Hematopoietic multipotent progenitor cell treated with erythropoietin and hydrocortisone succinate and interleukin-3 and kit ligand, for 8 days (in vitro differentiated cells): ENCODE measurements around the gene TXNL1.
A peak's percentile ranks its signal among the peaks of the same experiment; 100 is the strongest.
"Not testable (repeated sequence)": the region's sequence is repeated elsewhere in the genome, so short reads cannot be mapped to it uniquely, and the experiment has no call there.

ENCODE experiments used
- DNase-seq: peaks from one replicate; pipeline ENCODE4 v3.0.0-alpha.2; 2015

The TXNL1 gene

DNA sequence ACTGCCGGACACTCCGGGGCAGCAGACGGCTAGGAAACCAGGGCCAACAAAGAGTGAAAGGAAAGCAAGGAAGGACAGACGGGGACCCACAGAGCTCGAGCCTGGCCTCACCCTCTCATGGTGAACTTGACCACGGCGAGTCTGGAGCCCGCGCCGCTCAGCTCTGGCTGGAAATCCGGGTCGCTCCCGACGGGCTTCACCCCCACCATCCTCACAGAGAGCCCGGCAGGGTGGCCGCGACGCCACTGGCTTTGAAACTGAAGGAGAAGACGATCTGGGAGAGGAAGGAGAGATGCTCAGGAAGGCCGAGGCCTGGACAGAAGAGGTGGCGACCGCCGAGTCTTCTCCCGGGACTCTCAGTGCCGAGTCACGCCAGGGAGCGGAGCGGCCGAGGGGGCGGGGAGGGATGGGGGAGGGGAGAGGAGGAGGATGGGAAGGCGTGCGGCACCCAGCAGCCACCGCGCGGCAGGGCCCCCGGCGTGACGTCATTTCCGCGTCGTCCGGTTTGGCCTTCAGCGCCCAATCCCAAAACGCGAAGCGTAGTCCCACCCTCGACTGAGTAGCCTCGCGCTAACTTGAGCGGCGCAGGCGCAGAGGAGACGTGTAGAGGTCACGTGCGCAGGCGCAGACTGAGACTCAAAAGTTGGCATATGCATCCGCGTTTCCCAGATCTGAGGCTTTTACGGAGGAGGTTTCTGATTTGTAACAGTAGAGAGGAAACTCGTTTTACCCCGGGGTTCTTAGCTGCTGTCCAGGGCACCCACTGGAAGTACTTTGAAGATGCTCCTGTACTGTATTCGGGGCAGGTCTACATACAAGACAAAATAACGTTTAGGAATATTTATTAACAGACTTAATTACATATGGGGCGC, at the start of gene TXNL1:
TSS of gene TXNL1 (minus strand) at position 361 of the 872 bp plus-strand sequence. CDS start at position 209, 152 bp downstream.
- DNase-seq, result peak; percentile 99

DNA sequence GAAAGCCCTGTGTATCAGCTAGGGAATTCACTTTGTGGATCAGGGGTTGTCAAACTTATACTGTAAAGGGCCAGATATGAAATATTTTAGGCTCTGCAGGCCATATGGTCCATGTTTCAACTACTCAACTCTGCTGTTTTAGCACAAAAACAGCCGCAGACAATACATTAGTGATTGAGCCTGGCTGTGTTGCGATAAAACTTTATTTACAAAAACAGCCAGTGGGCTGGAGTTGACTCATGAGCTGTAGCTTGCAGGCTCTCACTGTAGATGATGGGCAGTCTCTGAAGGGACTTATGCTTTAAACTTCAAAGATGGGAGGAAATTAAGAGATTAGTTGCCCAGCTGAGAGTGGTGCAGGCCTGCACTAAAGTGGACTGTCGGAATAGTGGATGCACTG, 45.9 kb upstream of the TXNL1 start:
- no peak for DNase-seq

DNA sequence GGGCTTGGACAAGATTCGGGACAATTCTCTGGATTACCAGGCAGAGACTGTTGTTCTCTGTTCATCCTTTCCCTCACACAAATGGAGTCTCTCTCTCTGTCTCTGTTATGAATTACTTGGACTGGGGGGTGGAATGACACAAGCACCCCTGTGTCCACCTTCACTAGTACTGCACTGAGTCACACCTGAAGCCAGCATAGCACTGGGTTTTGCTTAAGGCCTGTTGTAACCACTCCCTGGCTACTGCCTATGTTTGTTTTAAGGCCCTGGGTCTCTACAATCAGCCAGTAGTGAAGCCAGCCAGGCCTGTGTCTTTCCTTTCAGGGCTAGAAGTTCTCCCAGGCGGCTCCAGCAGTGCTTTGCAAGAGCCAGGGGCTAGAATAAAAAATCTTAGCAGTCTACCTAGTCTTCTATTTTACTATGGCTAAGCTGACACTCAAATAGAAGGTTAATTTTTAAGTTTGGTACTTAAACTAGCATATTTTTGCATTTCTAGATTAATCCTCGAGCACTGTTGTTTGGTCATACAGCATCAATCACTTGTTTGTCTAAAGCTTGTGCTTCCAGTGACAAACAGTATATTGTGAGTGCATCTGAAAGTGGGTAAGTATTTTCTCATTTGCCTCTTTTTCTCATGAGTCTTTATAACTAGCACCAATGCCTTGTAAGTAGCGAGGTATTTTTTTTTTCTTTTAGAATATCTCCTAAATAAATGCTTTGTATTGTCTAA, 40.6 kb upstream of the TXNL1 start:
- no peak for DNase-seq

- no peak for DNase-seq
Measured at GRCh38 chr18:56676639-56677038, 38.2 kb upstream of the TXNL1 start.

DNA sequence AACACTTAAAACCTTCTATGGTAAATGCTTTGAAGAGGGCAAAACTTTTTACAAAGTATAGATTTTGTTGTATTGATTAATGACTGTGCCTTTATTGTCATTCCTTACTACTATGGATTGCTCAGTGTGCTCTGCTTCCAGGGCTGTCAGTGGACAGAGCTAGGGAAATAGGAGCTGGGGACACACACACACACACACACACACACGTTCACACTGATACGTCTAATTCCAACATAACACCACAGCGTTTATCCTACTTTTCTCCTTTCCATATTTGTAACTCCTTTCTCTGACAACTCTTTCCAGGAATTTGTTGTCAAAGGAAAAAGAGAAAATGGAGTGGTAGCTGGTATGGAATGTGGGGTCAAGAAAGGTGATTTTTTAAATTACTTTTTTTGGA, 34.6 kb upstream of the TXNL1 start:
- no peak for DNase-seq

DNA sequence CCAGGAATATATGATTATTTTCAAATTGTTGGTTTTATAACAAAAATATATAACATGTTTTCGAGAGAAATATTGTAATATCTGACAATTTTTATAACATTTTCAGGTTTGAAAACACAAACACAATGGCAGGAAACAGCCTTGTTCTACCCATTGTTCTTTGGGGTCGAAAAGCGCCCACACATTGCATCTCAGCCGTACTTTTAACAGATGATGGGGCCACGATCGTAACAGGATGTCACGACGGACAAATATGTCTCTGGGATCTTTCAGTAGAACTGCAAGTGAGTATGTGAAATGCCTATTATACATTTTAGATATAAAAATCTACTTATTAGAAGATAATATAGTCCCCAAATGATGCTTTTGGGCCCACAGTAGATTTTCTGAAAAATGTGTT, 34.0 kb upstream of the TXNL1 start:
- DNase-seq, result no peak

DNA sequence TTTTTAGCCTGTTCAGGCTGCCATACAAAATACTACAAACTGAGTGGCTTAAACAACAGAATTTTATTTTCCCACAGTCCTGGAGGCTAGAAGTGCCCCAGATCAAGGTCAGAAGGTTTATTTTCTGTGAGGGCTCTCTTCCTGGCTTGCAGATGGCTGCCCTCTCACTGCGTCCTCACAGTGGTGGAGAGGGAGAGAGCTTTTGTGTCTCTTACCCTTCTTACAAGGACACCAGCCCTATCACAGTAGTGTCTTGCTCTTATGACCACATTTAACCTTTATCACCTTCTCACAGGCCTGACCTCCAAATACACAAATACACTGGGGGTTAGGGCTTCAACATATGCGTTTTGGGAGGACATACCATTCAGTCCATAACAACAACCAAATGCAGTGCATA, 24.5 kb upstream of the TXNL1 start:
- peak; percentile 81 for DNase-seq

DNA sequence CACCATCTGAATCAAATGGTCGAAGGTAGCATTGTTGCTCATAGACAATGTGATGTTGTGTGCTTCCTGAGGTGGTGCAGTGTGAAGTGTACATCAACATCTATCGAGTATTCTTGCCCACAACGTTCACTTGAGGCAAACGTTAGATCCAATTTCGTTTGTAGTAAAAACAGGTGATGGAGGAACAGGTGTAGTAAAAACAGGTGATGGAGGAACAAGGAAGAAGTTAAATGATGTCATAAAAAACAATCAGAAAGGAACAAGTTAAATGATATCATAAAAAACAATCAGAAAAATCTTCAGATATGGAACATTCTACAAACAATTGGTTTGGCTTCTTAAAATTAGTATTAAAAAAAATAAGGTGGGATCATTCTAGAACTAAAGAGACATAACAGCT, 24.1 kb upstream of the TXNL1 start:
- DNase-seq, result no peak

DNA sequence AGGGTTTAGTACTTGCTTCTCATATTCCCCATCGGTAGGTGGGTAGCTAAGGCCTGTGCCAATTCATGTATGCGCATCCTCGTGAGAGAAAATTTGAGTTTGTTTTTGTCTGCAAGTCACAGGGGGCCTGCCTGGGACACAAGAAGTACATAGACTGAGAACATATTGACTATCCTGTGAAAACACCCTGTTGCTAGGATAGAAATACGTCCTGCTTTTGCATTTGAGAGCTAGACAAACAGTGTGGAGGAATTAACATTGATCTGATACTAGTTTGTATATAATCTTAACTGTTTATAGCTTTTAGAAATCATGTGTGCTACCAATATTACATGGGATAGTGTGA, 23.6 kb upstream of the TXNL1 start:
- no peak for DNase-seq

GRCh38 chr18:56661360-56662062, 23.1 kb upstream of the TXNL1 start:
- DNase-seq, result no peak

- no peak for DNase-seq
Measured at GRCh38 chr18:56660655-56661054, 22.3 kb upstream of the TXNL1 start.

GRCh38 chr18:56659111-56659510, 20.7 kb upstream of the TXNL1 start:
- DNase-seq, result no peak

DNA sequence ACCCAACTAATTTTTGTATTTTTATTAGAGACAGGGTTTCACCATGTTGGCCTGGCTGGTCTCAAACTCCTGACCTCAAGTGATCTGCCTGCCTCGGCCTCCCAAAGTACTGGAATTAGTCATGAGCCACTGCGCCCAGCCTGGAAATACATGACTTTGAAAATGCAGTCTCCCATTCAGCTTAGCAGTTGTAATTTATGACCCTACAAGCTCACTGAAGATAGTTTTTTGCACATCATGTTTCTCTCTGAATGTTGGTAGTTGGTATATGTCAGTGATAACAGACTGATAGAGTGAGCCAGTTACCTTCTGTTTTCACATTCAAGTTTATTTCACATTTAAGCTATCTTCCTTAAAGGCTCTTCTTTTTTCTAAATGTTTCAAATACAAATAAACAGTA, 19.9 kb upstream of the TXNL1 start:
- DNase-seq, result no peak

- DNase-seq, result not testable (repeated sequence)
Measured at GRCh38 chr18:56654280-56654679, 15.9 kb upstream of the TXNL1 start.

DNA sequence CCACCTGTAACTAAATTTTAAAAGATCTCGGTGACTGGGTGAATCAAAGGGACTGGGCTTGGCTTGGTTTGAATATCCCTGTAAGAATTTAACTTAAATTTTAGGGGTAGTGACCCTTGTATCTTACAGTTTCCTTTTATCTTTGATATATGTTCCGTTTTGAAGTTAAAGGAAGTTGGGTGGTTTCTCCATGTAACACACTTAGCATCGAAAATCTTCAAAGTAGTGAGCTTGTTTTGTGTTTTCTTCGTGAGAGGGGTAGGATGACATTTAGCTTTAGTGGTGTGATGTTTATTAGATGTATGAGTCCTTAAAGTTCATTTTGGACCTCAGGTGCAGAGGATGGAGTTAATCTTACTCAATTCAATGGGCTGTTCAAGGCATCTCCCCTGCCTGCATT, 14.4 kb upstream of the TXNL1 start:
- no peak for DNase-seq

- no peak for DNase-seq
Measured at GRCh38 chr18:56651771-56652092, 13.3 kb upstream of the TXNL1 start.

GRCh38 chr18:56650944-56651770, 12.8 kb upstream of the TXNL1 start, which contains the start of gene WDR7:
Gene WDR7 (plus strand): TSS chr18:56651359. CDS start chr18:56672516, 21,157 bp downstream.
- peak; percentile 99 for DNase-seq

GRCh38 chr18:56649996-56650395, 11.6 kb upstream of the TXNL1 start:
- no peak for DNase-seq

DNA sequence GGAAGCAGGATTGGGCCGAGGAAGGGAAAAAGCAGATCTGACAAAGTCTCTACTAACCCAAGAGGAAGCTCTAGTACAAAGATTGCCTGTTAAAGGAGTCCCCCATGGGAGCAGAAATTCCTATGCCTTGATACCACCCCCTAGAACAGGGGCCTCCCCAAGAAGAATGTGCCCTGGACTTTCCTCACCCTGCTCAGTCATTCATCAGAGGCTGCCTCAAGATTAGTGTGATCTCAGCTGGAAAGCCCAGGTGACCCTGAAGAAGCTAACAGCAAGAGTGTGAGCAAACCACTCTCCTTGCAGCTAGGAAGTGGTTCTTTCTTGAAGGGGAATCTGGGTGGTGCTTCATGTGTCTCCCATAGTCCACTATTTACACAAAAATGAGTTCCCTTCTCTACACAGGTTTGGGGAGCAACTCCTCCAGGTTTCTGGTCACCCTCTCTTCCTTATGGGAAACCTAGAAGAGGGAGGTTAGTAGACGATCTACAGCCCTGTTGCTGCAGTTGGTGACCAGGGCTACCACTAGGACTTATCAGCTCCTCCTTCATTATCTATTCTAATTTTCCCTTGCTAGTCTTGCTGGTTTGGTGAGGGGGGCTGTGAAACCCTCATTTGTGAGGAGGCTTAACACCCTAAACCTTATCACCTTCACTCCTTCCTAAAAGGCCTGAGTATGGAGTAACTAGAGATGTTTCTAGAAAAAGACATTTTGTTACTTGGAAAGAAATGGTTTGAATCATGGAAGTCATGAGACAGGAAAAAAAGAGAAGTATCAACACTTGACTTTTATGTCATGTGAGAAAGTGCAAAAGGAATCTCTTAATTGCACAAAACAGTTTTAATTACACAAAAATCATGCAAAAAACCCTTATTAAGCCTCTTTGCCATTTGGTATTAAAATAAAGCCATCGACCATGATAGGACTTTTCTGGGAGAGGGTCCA, 9.8 kb upstream of the TXNL1 start:
- DNase-seq, result peak; percentile 39

GRCh38 chr18:56647071-56647470, 8.7 kb upstream of the TXNL1 start:
- no peak for DNase-seq

DNA sequence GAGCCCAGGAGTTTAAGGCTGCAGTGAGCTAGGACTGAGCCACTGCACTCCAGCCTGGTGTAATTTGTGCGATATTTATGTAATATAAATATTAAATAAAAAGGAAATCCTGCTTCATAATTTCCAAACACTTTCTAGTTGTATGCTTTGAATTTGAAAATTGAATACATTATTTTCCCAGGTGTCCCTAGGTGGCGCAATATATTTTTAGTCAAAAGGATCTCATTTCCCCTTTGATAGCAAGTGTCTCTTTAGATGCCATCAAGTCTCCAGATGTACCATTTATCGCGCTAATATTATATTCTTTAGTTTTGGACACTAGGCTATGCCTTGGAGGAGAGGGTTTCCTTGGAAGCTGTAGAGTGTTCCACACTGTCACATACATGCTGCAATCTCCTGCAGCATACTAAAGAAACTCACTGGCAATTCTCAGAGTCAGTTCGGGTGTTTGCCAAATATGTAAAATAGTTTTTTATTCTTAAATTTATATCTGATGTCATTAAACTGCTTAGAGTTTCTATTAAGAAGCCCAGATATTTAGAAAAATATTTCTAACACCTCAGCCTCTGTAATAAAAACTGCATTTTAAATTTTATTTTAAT, 7.1 kb upstream of the TXNL1 start:
- peak; percentile 66 for DNase-seq
